GM18508 (cell line): ENCODE results near the gene SLC4A7.
"Not testable (repeated sequence)": the region's sequence is repeated elsewhere in the genome, so short reads cannot be mapped to it uniquely, and the experiment has no call there.

Experiments used
- ATAC-seq: cut with Tn5 transposase; IDR thresholded peaks from one replicate; pipeline ENCODE4 v1.9.1; 2021; ENCODE audit warnings: moderate number of reproducible peaks; ENCODE audit not compliant: insufficient read depth, unreplicated experiment

SLC4A7 gene

GRCh38 chr3:27438352-27438751 lies 45.8 kb downstream of the SLC4A7 start:
- ATAC-seq, result not testable (repeated sequence)

DNA sequence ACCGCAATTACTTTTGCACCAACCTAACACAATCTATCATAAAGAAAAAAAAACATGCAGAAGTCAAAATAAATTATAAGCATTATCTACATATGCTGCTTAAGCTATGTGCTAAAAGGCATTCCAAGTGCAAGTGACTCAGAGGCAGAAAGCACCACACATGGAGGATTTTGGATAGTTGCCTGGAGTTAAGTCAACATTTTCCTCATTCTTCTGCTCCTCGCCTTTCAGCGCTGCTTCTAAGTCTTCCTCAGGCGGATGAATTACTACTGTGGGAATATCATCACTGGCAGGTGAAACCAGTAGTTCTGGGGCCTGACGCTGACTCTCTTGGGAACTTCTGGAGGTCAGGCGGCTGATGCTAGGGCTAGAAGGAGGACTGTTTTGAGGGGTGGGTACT lies 53.1 kb downstream of the SLC4A7 start:
- ATAC-seq, result no peak

DNA sequence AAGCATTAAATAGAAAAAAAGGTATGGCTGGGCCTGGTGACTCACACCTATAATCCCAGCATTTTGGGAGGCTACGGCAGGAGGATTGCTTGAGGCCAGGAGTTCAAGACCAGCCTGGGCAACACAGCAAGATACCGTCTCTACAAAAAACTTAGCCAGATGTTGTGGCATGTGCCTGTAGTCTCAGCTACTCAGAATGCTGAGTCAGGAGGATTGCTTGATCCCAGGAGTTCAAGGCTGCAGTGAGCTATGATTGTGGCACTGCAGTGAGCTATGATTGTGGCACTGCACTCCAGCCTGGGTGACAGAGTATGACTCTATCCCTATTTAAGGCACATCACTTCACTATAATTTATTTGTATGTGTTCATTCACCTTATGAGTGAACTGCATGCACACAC lies 54.3 kb downstream of the SLC4A7 start:
- ATAC-seq, result no peak

DNA sequence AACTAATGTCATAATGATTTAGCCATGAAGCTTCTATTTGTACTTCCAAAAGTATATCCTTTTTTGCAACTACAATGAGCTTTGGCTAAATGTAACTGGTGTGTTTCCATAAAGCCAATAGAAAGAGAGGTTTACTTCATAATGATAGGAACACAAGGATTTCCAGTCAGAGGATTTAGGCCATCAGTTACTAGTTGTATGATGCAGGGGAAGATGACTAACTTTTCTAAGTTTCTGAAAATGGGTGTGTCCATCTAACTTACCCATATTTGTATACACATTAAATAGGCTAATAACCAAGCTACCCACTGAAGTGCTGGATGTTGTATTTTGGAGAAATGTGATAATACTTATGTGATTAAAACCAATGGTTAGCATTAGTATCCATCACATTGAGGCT lies 55.7 kb downstream of the SLC4A7 start:
- no peak for ATAC-seq

- no peak for ATAC-seq
Measured at GRCh38 chr3:27426926-27427325, 57.3 kb downstream of the SLC4A7 start.

- no peak for ATAC-seq
Measured at GRCh38 chr3:27425896-27426565, 58.2 kb downstream of the SLC4A7 start.

DNA sequence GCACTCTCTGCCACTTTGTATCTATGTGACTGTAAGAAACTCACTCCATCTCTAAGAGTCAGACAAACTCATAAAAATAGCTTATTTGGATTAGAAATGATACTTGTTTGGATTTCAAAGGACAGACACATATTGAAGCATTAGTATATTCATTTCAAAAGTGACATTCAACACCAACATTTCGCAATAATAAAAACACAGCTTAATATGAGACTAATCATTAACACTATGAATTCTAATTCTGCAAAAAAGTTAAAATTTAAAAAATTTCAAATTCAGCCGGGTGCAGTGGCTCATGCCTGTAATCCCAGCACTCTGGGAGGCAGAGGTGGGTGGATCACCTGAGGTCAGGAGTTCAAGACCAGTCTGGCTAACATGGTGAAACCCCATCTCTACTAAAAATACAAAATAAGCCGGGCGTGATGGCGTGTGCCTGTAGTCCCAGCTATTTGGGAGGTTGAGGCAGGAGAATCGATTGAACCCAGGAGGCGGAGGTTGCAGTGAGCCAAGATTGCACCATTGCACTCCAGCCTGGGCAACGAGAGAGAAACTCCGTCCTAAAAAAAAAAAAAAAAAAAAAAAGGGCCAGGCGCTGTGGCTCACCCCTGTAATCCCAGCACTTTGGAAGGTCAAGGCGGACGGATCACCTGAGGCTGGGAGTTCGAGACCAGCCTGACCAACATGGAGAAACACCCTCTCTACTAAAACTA lies 59.2 kb downstream of the SLC4A7 start:
- not testable (repeated sequence) for ATAC-seq

DNA sequence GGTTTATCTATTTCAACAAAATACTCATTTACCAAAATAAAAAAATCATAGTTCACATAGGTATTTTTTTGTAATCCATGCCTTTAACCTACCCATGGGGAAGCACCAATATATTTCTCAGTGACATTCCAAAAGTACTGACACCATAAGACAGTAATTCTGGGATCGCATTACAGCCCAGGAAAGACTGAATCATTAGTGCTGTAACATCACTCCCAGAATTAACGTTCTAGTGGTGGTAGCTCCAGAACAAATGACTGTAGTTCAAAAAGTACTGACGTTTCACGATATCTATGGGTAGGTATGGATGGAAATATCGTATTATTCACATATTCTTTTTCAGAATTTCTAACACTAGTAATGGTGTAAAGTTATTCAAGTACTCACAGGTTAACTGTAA lies 60.7 kb downstream of the SLC4A7 start:
- ATAC-seq, result no peak

- no peak for ATAC-seq
Measured at GRCh38 chr3:27422617-27423016, 61.6 kb downstream of the SLC4A7 start.

DNA sequence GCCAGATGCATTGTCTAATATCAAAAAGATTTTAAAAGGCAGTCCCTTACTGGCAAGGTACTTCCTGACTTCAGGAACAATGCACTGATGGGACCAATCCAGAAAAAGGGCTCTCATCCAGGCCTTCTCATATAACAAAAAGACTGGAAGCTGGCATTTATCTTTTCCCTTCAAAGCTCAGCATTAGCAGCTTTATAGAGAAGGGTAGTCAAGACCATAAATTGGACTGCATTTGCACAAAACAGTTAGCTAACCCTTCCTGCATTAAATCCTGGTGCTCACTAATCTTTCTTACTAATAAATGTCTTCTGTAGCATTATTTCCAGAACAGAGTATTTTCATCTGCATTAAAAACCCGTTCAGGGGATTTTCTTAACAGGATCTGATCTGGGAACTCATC lies 69.0 kb downstream of the SLC4A7 start:
- no peak for ATAC-seq

DNA sequence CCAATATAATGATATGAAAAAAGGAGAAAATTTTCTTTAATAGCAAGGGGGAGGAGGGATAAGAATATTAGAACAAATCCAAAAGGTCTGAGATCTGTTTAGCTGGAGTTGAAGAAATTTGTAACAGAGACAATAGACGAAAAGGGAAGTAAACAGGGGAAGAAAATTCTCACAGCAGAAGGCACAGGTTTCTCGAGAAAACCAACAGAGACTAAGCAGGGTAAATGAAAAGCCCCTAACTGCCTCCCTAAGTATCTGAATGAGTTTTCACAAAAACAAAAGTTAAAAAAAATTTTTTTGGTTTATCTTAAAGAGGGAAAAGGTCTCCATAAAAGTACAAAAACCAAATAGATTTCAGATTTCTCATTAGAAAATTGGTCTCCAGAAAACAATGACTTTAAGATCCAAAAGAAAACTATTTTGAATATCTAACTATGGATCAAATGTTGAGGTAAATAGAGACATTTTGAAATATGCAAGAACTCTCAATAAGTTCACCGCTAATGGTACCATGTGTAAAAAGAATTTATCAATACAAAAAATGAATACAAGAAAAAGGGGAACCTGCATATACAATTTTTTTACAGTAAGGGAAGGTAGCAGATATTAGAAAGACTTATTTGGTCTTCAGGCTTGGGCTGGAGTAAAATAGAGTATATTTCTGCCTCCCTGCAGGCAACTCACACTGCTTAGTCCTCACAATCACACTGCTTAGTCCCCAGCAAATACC lies 91.1 kb downstream of the SLC4A7 start:
- ATAC-seq, result peak; percentile 85

- ATAC-seq, result not testable (repeated sequence)
Measured at GRCh38 chr3:27392414-27392813, 91.8 kb downstream of the SLC4A7 start.

GRCh38 chr3:27391796-27392195 lies 92.4 kb downstream of the SLC4A7 start:
- no peak for ATAC-seq

- no peak for ATAC-seq
Measured at GRCh38 chr3:27387625-27388024, 96.6 kb downstream of the SLC4A7 start.

DNA sequence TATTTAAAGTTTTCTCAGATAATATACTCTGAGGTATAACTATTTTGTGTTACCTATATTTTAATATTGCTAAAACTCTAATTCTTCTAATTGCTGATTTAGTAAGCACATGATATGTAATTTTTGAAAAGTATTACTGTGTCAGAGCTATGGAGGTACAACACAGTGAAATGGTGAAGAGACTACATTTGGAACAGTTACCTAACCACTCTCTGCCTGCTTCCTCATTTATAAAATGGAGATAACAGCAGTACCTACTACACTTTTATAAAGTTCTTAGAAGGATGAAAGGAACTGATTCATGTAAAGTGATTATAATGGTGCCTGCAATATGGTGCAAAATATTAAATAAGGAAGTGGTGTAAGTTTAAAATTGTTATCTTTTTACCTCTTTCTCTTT lies 98.7 kb downstream of the SLC4A7 start:
- no peak for ATAC-seq

- ATAC-seq, result no peak
Measured at GRCh38 chr3:27384191-27384590, 100.0 kb downstream of the SLC4A7 start.

- peak; percentile 59 for ATAC-seq
Measured at GRCh38 chr3:27380433-27381357, 103.5 kb downstream of the SLC4A7 start.

- no peak for ATAC-seq
Measured at GRCh38 chr3:27378331-27378730, 105.9 kb downstream of the SLC4A7 start.

- no peak for ATAC-seq
Measured at GRCh38 chr3:27376109-27376772, 107.9 kb downstream of the SLC4A7 start.
